Omental fat pad (tissue), 4 donors: Measurements from ENCODE around the gene TREML1. TPM values are rescaled to one million over a fixed set of nuclear protein-coding genes. Genes with fewer than 3 reads are reported as not detected.

ENCODE experiments used
- ATAC-seq: fragments of 150-250 bp; one replicate; pipeline ENCODE4 v1.9.1; 2016; ENCODE audit warnings: mild to moderate bottlenecking, moderate library complexity; ENCODE audit not compliant: low FRiP score
- DNase-seq: peaks from one replicate; pipeline ENCODE4 v3.0.0-alpha.2; 2019; ENCODE audit warnings: low spot score
- CTCF ChIP-seq, 3 donors: fragments of 450-650 bp; IDR thresholded peaks; one replicate each; pipeline ENCODE4 v1.5.1; 2016 to 2017; ENCODE audit warnings: antibody characterized with exemption in 3 of 3, mild to moderate bottlenecking in 3 of 3, moderate library complexity in 2 of 3
- total RNA-seq, 4 donors: library from RNA; depleted of rRNA; stranded (reverse); fragments of >200 nt; gene quantifications; one replicate each; pipeline ENCODE4 v1.1.0, GENCODE V29; 2016

Gene TREML1
- total RNA-seq, 4 donors from 2014 or later, result 0.56 to 5.3 TPM; not detected in 2

- no peak for DNase-seq
- no peak for ATAC-seq
- no peak for TF ChIP-seq CTCF (IDR thresholded peaks at IDR 0.05)
These were observed 23.5 kb upstream of the TREML1 start for GRCh38 chr6:41177695-41178094.

DNA sequence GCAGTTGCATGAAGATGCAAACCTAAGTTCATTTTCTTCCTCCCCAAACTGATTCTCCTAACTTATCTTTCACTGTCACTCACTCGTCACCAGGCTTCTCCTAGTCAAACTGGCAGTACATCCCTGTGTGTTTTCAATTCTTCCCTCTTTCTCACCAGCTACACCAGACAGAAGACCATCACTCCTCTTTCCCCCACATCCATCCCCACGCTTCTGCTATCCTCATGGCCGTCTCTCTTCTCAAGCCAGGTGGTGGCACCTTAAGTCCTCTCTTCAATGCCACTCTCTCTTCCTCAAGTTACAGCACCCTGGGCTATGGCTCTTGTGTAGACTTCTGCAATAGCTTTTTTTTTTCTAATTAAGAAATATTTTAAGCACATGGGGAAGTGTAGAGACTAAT, 23.1 kb upstream of the TREML1 start:
- DNase-seq (no peak), ATAC-seq (no peak)
- TF ChIP-seq CTCF (IDR thresholded peaks at IDR 0.05), result no peak

DNA sequence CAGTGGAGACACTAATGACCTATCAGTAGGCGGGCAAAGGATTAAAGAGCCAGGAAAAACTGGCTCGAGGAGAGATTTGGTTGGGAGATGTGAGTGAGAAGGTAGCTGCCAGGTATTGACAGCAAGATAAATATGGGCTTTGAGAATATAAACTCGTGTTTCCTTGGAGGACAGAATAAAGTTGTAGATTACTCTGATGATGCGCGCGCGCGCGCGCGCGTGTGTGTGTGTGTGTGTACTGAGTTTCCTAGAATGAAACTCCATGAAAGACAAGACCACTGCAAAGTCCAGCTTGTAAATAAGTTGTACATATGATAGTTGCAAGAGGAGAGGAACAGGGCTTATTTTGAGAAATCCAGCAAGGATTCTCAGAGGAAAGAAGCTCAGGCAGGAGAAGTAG, 22.0 kb upstream of the TREML1 start:
- ATAC-seq, result no peak

GRCh38 chr6:41175084-41175483, 20.9 kb upstream of the TREML1 start:
- TF ChIP-seq CTCF (IDR thresholded peaks at IDR 0.05), result no peak
- ATAC-seq, result no peak
- DNase-seq, result no peak

More for the DNA sequence above, 22.0 kb upstream of the TREML1 start:
- no peak for TF ChIP-seq CTCF (IDR thresholded peaks at IDR 0.05)
- DNase-seq, result no peak

GRCh38 chr6:41174610-41175009, 20.5 kb upstream of the TREML1 start:
- DNase-seq (no peak), ATAC-seq (no peak)
- TF ChIP-seq CTCF (IDR thresholded peaks at IDR 0.05), result no peak

GRCh38 chr6:41171908-41172307, 17.8 kb upstream of the TREML1 start:
- TF ChIP-seq CTCF (IDR thresholded peaks at IDR 0.05), result no peak
- ATAC-seq, result no peak

DNA sequence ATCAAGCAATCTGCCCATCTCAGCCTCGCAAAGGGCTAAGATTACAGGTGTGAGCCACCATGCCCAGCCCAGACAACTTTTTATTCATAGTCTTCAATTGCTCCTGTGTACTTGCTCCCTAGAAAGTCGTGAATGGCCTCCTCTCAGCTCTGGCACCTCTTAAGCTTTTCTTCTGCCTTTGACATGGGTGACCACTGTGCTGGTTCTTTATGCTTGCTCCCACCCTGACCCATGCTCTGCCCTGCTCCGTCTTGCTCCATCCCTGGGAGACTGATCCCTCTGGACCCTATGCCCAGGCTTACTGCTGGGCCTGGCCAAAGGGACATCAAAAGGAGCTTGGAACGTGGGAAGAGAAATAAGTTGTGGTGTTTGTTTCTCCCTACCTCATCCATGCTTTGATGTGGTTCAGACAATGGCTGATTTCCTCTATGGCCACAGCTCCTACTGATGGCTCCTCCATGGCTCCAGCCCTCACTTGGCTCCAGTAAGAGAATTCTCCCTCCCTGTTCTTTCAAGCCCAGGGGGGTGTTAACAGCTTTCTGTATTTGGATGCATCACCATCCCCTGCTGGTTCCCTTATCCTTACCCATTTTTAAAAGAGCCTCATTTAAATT, 16.5 kb upstream of the TREML1 start:
- DNase-seq, result no peak
- ATAC-seq, result no peak
- no peak for TF ChIP-seq CTCF (IDR thresholded peaks at IDR 0.05)

More at GRCh38 chr6:41171908-41172307, 17.8 kb upstream of the TREML1 start:
- no peak for DNase-seq
